HG02870 (cell line): ENCODE results near the gene FGF3.

ENCODE experiments used
- ATAC-seq: cut with Tn5 transposase; IDR thresholded peaks from one replicate; pipeline ENCODE4 v1.9.1; 2021; ENCODE audit warnings: mild to moderate bottlenecking, moderate library complexity; ENCODE audit not compliant: unreplicated experiment

The FGF3 gene

GRCh38 chr11:69818603-69819441 is at the start of gene FGF3:
Gene FGF3 (minus strand): TSS chr11:69819416. CDS start chr11:69818933, 483 bp downstream.
- no peak for ATAC-seq

DNA sequence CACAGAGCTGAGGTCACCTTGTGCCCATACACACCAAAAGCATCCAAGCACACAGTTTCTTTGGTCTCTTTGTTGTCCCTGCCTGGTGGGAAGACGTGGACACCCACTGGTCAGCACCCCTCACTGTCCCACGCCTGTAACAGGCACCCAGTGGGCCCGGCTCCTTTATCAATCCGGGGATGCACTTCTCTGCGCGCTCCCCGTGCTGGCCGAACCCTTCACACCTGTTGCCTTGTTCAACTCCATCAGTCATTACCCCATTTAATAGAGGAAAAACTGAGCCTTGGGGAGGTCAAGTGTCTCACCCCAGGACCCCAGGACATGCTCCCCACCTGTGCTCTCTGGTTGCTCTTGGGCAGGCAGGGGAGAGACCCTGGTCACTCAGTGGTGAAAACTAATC is 49.7 kb upstream of the FGF3 start:
- no peak for ATAC-seq

DNA sequence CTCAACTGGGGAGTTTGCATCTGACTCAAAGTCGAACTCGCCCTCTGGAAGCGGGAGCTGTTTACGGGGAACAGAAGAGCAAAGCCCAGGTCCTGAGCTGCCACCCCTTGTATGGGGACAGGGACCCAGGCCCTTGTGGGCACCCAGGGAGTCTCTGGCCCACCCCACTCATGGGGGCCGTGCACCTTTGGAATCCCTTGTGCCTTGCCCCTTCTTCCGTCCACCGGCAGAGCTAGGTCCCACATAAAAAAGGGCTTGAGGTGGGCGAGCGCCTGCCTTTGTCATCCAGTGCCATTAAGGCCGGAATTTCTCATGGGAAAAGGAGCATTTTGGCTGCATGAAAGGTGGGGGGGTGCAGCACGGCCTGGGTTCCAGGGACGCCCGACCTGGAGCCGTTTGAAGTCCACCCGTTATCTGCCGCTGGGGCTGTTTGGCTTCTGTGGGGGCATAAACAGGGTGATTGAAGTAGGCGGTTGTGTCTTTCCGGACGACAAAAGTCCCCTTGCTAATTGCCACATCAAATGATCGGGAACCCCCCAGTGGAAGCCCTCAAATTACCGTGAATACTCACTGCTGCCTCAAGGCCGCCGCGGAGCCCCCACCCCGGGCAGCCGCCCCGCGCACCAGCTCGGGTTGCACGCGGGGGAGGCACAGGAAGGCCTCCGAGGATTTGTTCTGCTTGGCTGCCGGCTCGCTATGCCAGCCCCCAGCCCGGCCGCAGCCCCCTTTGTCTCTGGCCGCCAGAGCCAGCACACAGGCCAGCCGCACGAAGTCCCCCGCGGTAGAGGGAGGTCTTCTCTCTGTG is 49.0 kb upstream of the FGF3 start:
- no peak for ATAC-seq

- ATAC-seq: no peak
Observed at GRCh38 chr11:69867076-69868005, 48.1 kb upstream of the FGF3 start.

GRCh38 chr11:69866648-69867047 is 47.4 kb upstream of the FGF3 start:
- no peak for ATAC-seq

GRCh38 chr11:69865707-69866106 is 46.5 kb upstream of the FGF3 start:
- no peak for ATAC-seq

DNA sequence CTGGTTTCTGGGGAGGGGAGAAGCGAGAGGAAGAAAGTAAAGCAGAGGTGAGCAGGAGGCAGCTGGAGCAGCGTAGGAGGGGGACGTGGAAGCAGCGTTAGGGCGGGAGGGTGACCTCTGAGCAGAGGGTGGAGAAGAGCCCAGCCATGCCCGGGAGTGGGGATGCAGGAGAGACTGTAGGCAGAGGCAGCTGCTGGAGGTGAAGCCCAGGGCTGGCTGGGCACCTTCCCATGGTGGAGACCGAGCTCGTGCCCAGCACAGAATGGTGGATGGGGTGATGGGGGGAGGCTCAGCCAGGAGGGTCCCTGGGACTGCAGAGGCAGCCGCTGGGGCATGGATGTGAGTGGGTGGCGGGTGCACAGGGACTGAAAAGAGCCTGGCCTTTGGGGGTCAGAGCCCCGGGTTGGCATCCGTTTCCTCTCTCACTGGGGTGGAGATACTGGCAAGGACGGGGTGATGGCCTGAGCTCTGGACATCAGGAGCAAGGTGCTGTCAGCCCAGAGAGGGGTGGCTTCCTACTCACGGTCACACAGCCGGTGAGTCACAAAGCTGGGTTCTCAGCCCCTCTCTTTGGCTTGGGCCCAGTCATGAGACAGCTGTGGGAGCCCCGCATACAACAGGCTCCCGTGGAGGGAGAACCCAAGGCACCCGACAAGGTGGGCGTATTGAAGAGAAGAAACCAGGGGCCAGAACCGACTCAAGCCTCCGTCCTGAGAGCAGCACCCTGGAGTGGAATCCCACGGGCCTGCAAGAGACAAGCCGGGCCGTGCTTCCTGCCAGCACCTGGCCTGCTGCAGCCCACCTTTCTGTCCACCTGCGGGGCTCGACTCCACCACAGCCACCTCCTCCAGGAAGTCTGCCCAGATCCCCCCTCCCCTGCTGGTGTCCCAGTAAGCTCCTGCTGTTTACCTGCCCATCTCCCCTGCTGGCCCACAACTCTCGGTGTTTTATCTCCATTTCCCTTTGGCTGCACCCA is 45.8 kb upstream of the FGF3 start:
- ATAC-seq: no peak

GRCh38 chr11:69863544-69864200 is 44.5 kb upstream of the FGF3 start:
- ATAC-seq: no peak

- no peak for ATAC-seq
Observed at GRCh38 chr11:69862797-69863543, 43.8 kb upstream of the FGF3 start.

- no peak for ATAC-seq
Observed at GRCh38 chr11:69862331-69862771, 43.1 kb upstream of the FGF3 start.

DNA sequence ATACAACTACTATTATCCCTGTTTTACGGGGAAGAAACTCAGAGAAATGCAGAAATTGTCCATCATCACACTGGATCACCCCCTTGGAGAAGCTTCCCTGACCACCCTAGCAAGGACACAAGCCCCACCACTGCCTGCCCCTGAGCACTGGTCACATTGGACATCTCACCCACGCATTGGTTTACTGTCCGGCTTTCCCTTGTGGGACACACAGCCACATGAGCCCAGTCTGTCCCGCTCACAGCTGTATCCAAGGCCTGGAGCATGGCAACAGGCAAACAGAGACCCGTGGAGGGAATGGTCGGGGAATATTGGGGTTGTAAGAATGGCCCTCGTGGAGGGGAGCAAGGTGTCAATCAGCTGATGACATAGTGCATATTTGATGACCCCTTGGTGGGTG is 42.7 kb upstream of the FGF3 start:
- no peak for ATAC-seq

- no peak for ATAC-seq
Observed at GRCh38 chr11:69860796-69861445, 41.7 kb upstream of the FGF3 start.

DNA sequence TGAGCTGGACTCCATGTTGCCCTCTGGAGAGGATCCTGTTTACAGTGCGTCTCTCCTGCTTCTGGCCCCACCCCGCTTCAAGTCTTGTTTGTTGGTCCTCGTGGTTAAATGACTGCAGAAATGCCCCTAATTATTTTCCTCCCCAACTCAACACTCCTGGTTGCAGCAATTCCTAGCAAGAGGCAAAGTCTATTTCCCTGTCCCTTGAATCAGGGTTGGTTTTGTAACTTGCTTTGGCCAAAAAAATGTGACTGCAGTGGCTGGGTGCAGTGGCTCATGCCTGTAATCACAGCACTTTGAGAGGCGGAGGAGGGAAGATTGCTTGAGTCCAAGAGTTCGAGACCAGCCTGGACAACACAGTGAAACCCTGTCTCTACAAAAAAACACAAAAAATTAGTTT is 41.0 kb upstream of the FGF3 start:
- ATAC-seq: no peak

DNA sequence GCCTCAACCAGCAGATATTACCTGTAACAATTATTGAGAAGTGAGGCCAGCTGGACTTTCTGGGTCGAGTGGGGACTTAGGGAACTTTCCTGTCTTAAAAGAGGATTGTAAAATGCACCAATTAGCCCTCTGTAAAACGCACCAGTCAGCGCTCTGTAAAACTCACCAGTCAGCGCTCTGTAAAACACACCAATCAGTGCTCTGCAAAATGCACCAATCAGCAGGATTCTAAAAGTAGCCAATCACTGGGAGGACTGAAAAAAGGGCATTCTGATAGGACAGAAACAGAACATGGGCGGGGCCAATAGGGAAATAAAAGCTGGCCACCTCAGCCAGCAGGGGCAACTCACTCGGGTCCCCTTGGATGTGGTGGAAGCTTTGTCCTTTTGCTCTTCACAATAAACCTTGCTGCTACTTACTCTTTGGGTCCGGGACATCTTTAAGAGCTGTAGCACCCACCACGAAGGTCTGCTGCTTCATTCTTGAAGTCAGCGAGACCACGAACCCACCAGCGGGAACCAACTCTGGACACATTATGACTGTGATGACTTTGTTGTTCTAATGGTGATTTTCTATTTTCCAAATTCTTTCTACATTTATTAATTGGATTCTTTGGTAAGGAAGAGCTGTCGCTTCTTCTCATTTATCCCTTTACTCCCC is 40.2 kb upstream of the FGF3 start:
- no peak for ATAC-seq

GRCh38 chr11:69855421-69855820 is 36.2 kb upstream of the FGF3 start:
- ATAC-seq: no peak

DNA sequence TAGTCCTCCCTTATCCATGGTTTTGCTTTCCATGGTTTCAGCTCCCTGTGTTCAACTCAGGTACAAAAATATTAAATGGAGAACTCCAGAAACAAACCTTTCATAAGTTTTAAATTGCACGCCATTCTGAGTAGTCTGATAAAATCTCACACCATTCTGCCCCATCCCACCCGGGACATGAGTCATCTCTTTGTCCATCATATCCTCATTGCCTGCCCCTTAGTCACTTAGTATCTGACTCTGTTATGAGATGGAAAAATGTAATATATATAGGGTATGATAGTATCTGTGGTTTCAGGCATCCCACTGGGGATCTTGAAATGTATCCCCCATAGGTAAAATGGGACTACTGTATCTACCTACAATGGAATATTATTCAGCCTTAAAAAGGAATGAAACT is 35.5 kb upstream of the FGF3 start:
- no peak for ATAC-seq

GRCh38 chr11:69852056-69852455 is 32.8 kb upstream of the FGF3 start:
- no peak for ATAC-seq

GRCh38 chr11:69848201-69848600 is 29.0 kb upstream of the FGF3 start:
- no peak for ATAC-seq
